HK-2 (cell line): ENCODE data around the gene PCDHGA10.
"Not testable (repeated sequence)": the region's sequence is repeated elsewhere in the genome, so short reads cannot be mapped to it uniquely, and the experiment has no call there.

ENCODE experiments used
- DNase-seq: peaks from one replicate; pipeline ENCODE4 v3.0.0-alpha.2; 2018; ENCODE audit not compliant: unreplicated experiment

Gene PCDHGA10

DNA sequence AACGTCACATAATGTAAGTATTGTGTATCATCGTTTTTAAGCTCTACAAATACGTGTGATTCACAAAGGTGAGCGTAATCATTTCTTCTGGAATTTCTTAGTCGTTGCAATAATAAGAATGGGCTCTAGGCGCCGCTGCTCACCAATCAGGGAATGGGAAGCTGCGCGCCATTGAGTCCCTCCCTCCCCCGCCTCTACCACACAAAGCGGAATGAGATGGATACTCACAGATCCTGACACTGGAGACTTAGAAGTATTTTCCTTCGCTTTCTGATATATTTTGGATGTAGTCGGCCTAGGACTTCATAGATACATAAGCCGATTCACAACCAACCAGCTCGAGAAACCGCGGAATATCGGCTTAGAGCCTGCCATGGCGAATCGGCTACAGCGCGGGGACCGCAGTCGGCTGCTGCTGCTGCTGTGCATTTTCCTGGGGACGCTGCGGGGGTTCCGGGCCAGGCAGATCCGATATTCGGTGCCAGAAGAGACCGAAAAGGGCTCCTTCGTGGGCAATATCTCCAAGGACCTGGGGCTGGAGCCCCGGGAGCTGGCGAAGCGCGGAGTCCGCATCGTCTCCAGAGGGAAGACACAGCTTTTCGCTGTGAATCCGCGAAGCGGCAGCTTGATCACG lies 8.2 kb downstream of the PCDHGA10 start, which contains the start of gene PCDHGA11:
TSS of gene PCDHGA11 (plus strand) at position 197 of the 634 bp plus-strand sequence. CDS start at position 374, 177 bp downstream.
- DNase-seq: no peak

DNA sequence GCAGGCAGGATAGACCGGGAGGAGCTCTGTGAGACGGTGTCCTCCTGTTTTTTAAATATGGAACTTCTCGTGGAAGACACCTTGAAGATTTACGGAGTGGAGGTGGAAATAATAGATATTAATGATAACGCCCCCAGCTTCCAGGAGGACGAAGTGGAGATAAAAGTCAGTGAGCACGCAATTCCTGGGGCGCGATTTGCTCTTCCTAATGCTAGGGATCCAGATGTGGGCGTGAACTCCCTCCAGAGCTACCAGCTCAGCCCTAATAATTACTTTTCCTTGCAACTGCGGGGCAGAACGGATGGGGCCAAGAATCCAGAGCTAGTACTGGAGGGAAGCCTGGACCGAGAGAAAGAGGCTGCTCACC lies 8.7 kb downstream of the PCDHGA10 start:
- DNase-seq: no peak

DNA sequence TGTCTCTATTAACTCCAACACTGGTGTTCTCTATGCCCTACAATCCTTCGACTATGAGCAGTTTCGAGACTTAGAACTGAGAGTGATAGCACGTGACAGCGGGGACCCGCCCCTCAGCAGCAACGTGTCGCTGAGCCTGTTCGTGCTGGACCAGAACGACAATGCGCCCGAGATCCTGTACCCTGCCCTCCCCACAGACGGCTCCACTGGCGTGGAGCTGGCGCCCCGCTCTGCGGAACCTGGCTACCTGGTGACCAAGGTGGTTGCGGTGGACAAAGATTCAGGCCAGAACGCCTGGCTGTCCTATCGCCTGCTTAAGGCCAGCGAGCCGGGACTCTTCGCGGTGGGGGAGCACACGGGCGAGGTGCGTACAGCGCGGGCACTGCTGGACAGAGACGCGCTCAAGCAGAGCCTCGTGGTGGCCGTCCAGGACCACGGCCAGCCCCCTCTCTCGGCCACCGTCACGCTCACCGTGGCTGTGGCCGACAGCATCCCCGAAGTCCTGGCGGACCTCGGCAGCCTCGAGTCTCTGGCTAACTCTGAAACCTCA lies 10.0 kb downstream of the PCDHGA10 start:
- no peak for DNase-seq

DNA sequence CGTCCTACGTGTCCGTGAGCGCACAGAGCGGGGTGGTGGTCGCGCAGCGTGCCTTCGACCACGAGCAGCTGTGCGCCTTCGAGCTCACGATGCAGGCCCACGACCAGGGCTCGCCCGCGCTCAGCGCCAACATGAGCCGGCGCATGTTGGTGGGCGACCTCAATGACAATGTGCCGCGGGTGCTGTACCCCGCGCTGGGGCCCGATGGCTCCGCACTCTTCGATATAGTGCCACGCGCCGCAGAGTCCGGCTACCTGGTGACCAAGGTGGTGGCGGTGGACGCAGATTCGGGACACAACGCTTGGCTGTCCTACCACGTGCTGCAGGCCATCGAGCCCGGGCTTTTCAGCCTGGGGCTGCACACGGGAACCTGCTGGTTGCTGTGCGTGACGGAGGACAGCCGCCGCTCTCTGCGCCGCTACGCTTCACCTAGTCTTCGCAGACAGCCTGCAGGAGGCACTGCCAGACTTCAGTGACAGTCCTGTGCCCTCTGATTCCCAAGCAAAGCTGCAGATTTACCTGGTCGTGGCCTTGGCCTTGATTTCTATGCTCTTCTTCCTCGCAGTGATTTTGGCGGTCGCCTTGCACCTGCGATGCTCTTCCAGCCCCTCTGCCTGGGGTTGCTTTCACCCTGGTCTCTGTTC lies 15.1 kb downstream of the PCDHGA10 start:
- no peak for DNase-seq

- DNase-seq: no peak
Measured at GRCh38 chr5:141430332-141431113, 17.7 kb downstream of the PCDHGA10 start, which contains the start of gene PCDHGA12. Gene PCDHGA12 (plus strand): TSS chr5:141430507. CDS start chr5:141430760, 253 bp downstream.

- DNase-seq: no peak
Measured at GRCh38 chr5:141431286-141431685, 18.5 kb downstream of the PCDHGA10 start.

DNA sequence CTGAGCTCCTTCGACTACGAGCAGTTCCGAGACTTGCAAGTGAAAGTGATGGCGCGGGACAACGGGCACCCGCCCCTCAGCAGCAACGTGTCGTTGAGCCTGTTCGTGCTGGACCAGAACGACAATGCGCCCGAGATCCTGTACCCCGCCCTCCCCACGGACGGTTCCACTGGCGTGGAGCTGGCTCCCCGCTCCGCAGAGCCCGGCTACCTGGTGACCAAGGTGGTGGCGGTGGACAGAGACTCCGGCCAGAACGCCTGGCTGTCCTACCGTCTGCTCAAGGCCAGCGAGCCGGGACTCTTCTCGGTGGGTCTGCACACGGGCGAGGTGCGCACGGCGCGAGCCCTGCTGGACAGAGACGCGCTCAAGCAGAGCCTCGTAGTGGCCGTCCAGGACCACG lies 19.5 kb downstream of the PCDHGA10 start:
- not testable (repeated sequence) for DNase-seq

GRCh38 chr5:141432726-141433125 lies 19.9 kb downstream of the PCDHGA10 start:
- not testable (repeated sequence) for DNase-seq

- no peak for DNase-seq
Measured at GRCh38 chr5:141434006-141434405, 21.2 kb downstream of the PCDHGA10 start.

DNA sequence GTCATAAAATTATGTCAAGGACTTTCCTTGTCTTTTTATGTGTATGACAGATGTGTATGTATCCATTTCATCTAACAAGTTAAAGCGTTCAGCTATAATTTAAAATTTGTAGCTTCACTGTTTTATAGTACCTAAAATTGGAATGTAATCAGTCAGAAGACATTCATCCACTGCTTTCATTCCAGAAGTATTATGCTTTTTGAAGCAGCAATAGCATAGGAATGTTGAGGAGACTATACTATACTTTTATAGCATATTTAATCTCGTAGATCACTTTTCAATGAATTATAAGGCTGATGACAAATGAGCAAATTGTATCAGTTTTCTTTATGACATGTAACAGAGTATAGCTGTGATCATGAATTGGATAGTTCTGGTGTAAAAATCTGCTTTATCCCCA lies 24.4 kb downstream of the PCDHGA10 start:
- DNase-seq: no peak

- DNase-seq: no peak
Measured at GRCh38 chr5:141439411-141440141, 26.8 kb downstream of the PCDHGA10 start.

DNA sequence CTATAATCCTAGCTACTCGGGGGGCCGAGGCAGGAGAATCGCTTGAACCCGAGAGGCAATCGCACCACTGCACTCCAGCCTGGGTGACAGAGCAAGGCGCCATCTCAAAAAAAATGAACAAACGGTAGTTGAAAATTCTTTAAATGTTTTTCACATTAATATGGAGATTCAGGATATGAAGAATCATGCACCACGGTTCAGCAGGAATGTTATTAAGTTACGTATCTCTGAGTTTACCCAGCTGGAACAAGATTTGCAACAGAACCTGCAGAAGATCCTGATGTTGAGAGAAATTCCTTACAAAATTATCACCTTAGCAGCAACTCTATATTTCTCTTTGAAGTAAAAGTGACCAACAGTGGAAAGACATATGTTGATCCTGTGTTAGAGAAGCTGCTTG lies 27.6 kb downstream of the PCDHGA10 start:
- DNase-seq: no peak

- DNase-seq: no peak
Measured at GRCh38 chr5:141441571-141442170, 28.9 kb downstream of the PCDHGA10 start.

DNA sequence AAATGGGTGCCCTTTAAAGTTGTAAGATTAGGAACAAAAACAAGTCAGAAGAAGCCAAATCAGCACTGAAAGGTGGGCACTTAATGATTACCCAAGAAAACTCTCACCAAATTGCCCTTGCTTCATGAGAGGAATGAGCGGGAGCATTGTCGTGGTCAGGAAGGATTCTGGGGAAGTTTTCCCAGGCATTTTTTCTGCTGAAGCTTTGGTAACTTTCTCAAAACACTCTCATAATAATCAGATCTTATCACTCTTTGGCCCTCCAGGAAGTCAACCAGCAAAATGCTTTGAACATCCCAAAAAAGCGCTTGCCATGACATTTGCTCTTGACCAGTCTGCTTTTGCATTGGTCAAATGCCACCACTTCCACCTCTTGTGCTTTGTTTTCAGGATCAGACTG lies 52.6 kb downstream of the PCDHGA10 start:
- DNase-seq: no peak
